IPS-NIHi7 (cell line): ENCODE data around the gene FBXO39.
"Not testable (repeated sequence)": the region's sequence is repeated elsewhere in the genome, so short reads cannot be mapped to it uniquely, and the experiment has no call there.

ENCODE experiments used
- DNase-seq: peaks from one replicate; pipeline ENCODE4 v3.0.0; 2012; ENCODE audit warnings: mixed read lengths; ENCODE audit errors: extremely low spot score

The FBXO39 gene

GRCh38 chr17:6789146-6789545 lies 13.1 kb downstream of the FBXO39 start:
- no peak for DNase-seq

- no peak for DNase-seq
Measured at GRCh38 chr17:6793748-6794493, 17.9 kb downstream of the FBXO39 start.

GRCh38 chr17:6796017-6796886 lies 20.2 kb downstream of the FBXO39 start:
- DNase-seq = no peak

- no peak for DNase-seq
Measured at GRCh38 chr17:6796887-6797490, 21.0 kb downstream of the FBXO39 start.

GRCh38 chr17:6797718-6798351 lies 21.8 kb downstream of the FBXO39 start:
- DNase-seq = no peak

GRCh38 chr17:6799738-6800137 lies 23.7 kb downstream of the FBXO39 start:
- no peak for DNase-seq

GRCh38 chr17:6800422-6801027 lies 24.5 kb downstream of the FBXO39 start:
- DNase-seq = peak; percentile 48

GRCh38 chr17:6811510-6811909 lies 35.5 kb downstream of the FBXO39 start:
- no peak for DNase-seq

- no peak for DNase-seq
Measured at GRCh38 chr17:6812295-6812694, 36.3 kb downstream of the FBXO39 start.

- no peak for DNase-seq
Measured at GRCh38 chr17:6815775-6816174, 39.8 kb downstream of the FBXO39 start.

GRCh38 chr17:6816368-6816767 lies 40.4 kb downstream of the FBXO39 start:
- not testable (repeated sequence) for DNase-seq

GRCh38 chr17:6818938-6819337 lies 42.9 kb downstream of the FBXO39 start:
- no peak for DNase-seq

GRCh38 chr17:6823011-6823442 lies 47.0 kb downstream of the FBXO39 start:
- no peak for DNase-seq

GRCh38 chr17:6830383-6830986 lies 54.5 kb downstream of the FBXO39 start:
- DNase-seq = no peak

GRCh38 chr17:6831661-6832263 lies 55.7 kb downstream of the FBXO39 start, which contains the start of gene TEKT1:
Gene TEKT1, minus strand, starts transcription at chr17:6831729. Its CDS starts 1,353 bp downstream, at chr17:6830376.
- DNase-seq = peak; percentile 96
